Mesenchymal stem cell (in vitro differentiated cells and primary cell): ENCODE measurements around the gene PTPRR.

ENCODE experiments used
- DNase-seq: peaks from one replicate; pipeline ENCODE4 v3.0.0-alpha.2; 2013
- H2AFZ ChIP-seq: one replicate; pipeline ENCODE4 v1.6.1; 2013; ENCODE audit warnings: low read depth, mild to moderate bottlenecking, control low read depth, inconsistent platforms, low read length, moderate library complexity
- H2AK5ac ChIP-seq: 2 replicates; pipeline ENCODE4 v1.6.1; 2013; ENCODE audit warnings: low read length, moderate library complexity, mild to moderate bottlenecking, inconsistent platforms; ENCODE audit not compliant: severe bottlenecking
- H2BK120ac ChIP-seq: one replicate; pipeline ENCODE4 v1.6.1; 2013; ENCODE audit warnings: low read depth, mild to moderate bottlenecking, inconsistent platforms, low read length, moderate library complexity
- H2BK12ac ChIP-seq, 2 experiments: one replicate each; pipeline ENCODE4 v1.6.1; 2013; ENCODE audit warnings: inconsistent platforms in 2 of 2, low read length in 2 of 2, mild to moderate bottlenecking in 2 of 2, moderate library complexity in 2 of 2, control low read depth in 1 of 2
- H2BK15ac ChIP-seq: one replicate; pipeline ENCODE4 v1.6.1; 2013; ENCODE audit warnings: mild to moderate bottlenecking, low read depth, inconsistent platforms; ENCODE audit not compliant: poor library complexity, severe bottlenecking
- H2BK5ac ChIP-seq: 2 replicates; pipeline ENCODE4 v1.6.1; 2013; ENCODE audit warnings: low read depth, mild to moderate bottlenecking, low read length, control low read depth, inconsistent platforms; ENCODE audit not compliant: poor library complexity, severe bottlenecking
- H3K14ac ChIP-seq, 2 experiments: one replicate each; pipeline ENCODE4 v1.6.1; 2013; ENCODE audit warnings: inconsistent platforms in 2 of 2, low read length in 2 of 2, control low read depth in 1 of 2, mild to moderate bottlenecking in 1 of 2, moderate library complexity in 1 of 2
- H3K18ac ChIP-seq, 2 experiments: one replicate each; pipeline ENCODE4 v1.6.1; 2013; ENCODE audit warnings: inconsistent platforms in 2 of 2, low read length in 2 of 2, control low read depth in 1 of 2, low read depth in 1 of 2, mild to moderate bottlenecking in 1 of 2
- H3K23ac ChIP-seq, 2 experiments: one replicate each; pipeline ENCODE4 v1.6.1; 2013; ENCODE audit warnings: inconsistent platforms in 2 of 2, low read length in 2 of 2, mild to moderate bottlenecking in 2 of 2, moderate library complexity in 2 of 2, control low read depth in 1 of 2
- H3K27ac ChIP-seq: 2 replicates; pipeline ENCODE4 v1.5.1; 2013; ENCODE audit warnings: mild to moderate bottlenecking, moderate library complexity, low read length, control low read depth, inconsistent platforms; ENCODE audit not compliant: poor library complexity, severe bottlenecking
- H3K27me3 ChIP-seq, 2 experiments: 2 replicates each; pipeline versions ENCODE4 v1.6.1 to v1.7.0; 2013; ENCODE audit warnings: low read length in 2 of 2, mild to moderate bottlenecking in 2 of 2, moderate library complexity in 2 of 2, control low read depth in 1 of 2, inconsistent platforms in 1 of 2; ENCODE audit not compliant: control insufficient read depth in 1 of 2, insufficient read depth in 1 of 2
- H3K36me3 ChIP-seq, 2 experiments: 2 replicates each; pipeline versions ENCODE4 v1.6.1 to v1.7.0; 2013; ENCODE audit warnings: low read length in 2 of 2, control low read depth in 1 of 2, inconsistent platforms in 1 of 2, low read depth in 1 of 2, mild to moderate bottlenecking in 1 of 2; ENCODE audit not compliant: insufficient read depth in 2 of 2, control insufficient read depth in 1 of 2
- H3K4ac ChIP-seq, 2 experiments: one replicate each; pipeline ENCODE4 v1.6.1; 2013; ENCODE audit warnings: inconsistent platforms in 2 of 2, low read length in 2 of 2, mild to moderate bottlenecking in 2 of 2, moderate library complexity in 2 of 2, control low read depth in 1 of 2, low read depth in 1 of 2
- H3K4me1 ChIP-seq: 2 replicates; pipeline ENCODE4 v1.6.1; 2013; ENCODE audit warnings: low read depth, low read length, control low read depth; ENCODE audit not compliant: control insufficient read depth, insufficient read depth
- H3K4me2 ChIP-seq: 2 replicates; pipeline ENCODE4 v1.6.1; 2013; ENCODE audit warnings: low read length, mild to moderate bottlenecking, inconsistent platforms; ENCODE audit not compliant: poor library complexity, severe bottlenecking
- H3K4me3 ChIP-seq, 2 experiments: 2 replicates each; pipeline versions ENCODE4 v1.5.1 to v1.7.0; 2013; ENCODE audit warnings: low read length in 2 of 2, mild to moderate bottlenecking in 2 of 2, control low read depth in 1 of 2, low read depth in 1 of 2; ENCODE audit not compliant: insufficient read depth in 1 of 2
- H3K79me1 ChIP-seq: replicated peaks from 2 replicates; pipeline ENCODE4 v1.6.1; 2013; ENCODE audit warnings: mild to moderate bottlenecking, control low read depth, low read length, inconsistent platforms; ENCODE audit not compliant: poor library complexity, severe bottlenecking
- H3K9ac ChIP-seq: 2 replicates; pipeline ENCODE4 v1.7.0; 2013; ENCODE audit warnings: mild to moderate bottlenecking, low read length, moderate library complexity
- H3K9me3 ChIP-seq: 2 replicates; pipeline ENCODE4 v1.7.0; 2013; ENCODE audit warnings: mild to moderate bottlenecking, low read length; ENCODE audit not compliant: control insufficient read depth
- H4K8ac ChIP-seq: one replicate; pipeline ENCODE4 v1.6.1; 2013; ENCODE audit warnings: inconsistent platforms, mild to moderate bottlenecking, low read length, moderate library complexity
- H4K91ac ChIP-seq: one replicate; pipeline ENCODE4 v1.6.1; 2013; ENCODE audit warnings: mild to moderate bottlenecking, low read length, inconsistent platforms
- WGBS: methylation state at CpG from one replicate; pipeline ENCODE4 v1.1.7; 2013; ENCODE audit warnings: mixed read lengths; 5-methylcytosine and 5-hydroxymethylcytosine counted together

The PTPRR gene

DNA sequence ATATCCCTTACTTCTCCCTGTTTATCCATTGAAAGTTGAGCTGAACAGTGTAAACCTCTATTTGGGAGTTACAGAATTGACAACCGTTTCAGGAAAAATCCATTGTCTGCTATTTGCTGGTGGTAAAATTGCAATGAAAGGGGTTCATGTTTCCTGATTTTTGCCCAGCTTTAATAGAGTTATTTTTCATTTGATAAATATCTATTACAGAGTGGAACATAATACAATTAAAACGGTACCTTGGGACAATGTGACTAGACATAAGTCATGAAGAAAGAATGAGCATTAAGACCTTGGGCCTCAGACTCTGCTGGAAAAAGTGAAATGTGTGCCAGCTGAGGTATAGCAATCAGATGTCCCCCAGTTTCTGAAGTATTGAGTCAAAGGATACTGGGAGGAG lies 13.1 kb downstream of the PTPRR start:
- Histone ChIP-seq H3K18ac (no peak overlapping the region), H2BK15ac (no peak overlapping the region), H2BK12ac (no peak overlapping the region), H2BK120ac (no peak overlapping the region), H3K9me3 (no peaks in the 10 kb centered on the region), H2AFZ (no peak overlapping the region), H4K8ac (no peak overlapping the region), H3K14ac (no peak overlapping the region), H3K4me1 (no peaks in the 10 kb centered on the region), H3K27ac (no peak overlapping the region), H3K4ac (no peak overlapping the region), H3K36me3 (no peaks in the 10 kb centered on the region), H2AK5ac (no peak overlapping the region), H3K79me1 (no peaks in the 10 kb centered on the region), H4K91ac (no peak overlapping the region), H3K4me2 (no peak overlapping the region), H2BK5ac (no peak overlapping the region), H3K23ac (no peak overlapping the region), H3K9ac (no peak overlapping the region), H3K4me3 (no peak overlapping the region), H3K27me3 (no peaks in the 10 kb centered on the region)
- 76% methylated on average over 2 of the region's 2 CpGs for WGBS
- DNase-seq, result no peak

DNA sequence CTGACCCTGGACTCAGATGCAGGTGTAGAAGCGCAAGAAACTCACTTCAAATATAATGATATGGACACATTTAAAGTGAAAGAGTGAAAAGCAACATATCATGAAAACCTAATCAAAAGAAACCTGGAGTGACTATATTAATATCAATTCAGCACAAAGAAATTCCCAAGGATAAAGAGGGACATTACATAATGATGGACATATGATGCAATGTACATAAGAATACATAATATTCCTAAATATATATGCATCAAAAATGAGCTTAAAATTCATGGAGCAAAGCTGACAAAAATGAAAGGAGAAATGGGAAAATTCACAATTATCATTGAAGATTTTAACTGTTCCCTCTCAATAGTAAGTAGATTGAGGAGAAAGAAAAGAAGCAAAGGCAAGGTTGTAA lies 24.6 kb downstream of the PTPRR start:
- Histone ChIP-seq H2AK5ac (no peak overlapping the region), H4K91ac (no peak overlapping the region), H3K79me1 (no peaks in the 10 kb centered on the region), H3K4me1 (no peaks in the 10 kb centered on the region), H3K9ac (no peak overlapping the region), H2BK15ac (no peak overlapping the region), H3K18ac (no peak overlapping the region), H4K8ac (no peak overlapping the region), H3K4me3 (no peak overlapping the region), H3K4me2 (no peak overlapping the region), H3K14ac (no peak overlapping the region), H3K4ac (no peak overlapping the region), H3K36me3 (no peaks in the 10 kb centered on the region), H3K23ac (no peak overlapping the region), H2BK120ac (no peak overlapping the region), H3K9me3 (no peaks in the 10 kb centered on the region), H2BK5ac (no peak overlapping the region), H2BK12ac (no peak overlapping the region), H3K27ac (no peak overlapping the region), H2AFZ (no peak overlapping the region), H3K27me3 (no peaks in the 10 kb centered on the region)
- no CpG with 5 or more reads among the region's 1 CpG for WGBS
- DNase-seq, result no peak

DNA sequence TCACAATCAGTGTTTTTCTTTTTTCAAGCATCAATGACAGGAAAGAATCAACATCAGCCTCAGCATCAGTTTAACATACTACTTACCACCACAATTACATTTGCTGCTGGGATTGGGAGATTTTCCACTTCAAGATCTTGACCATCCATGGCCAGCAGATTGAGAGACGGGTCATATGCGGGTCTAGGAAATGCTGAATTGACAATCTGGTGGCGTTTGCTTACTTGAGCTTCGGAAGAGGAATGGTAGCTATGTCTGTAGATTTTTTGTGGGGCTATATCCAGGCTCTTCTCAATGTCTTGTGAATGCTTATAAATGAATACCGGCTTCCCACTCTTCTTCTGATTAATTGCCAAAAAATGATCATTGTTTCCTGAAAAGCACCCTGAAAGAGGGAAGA lies 27.9 kb downstream of the PTPRR start:
- Histone ChIP-seq H2BK12ac (no peak overlapping the region), H3K79me1 (no peaks in the 10 kb centered on the region), H3K27me3 (no peaks in the 10 kb centered on the region), H3K27ac (no peak overlapping the region), H2AFZ (no peak overlapping the region), H3K4me2 (no peak overlapping the region), H3K9me3 (no peaks in the 10 kb centered on the region), H2BK120ac (no peak overlapping the region), H3K4me3 (no peak overlapping the region), H3K18ac (no peak overlapping the region), H4K91ac (no peak overlapping the region), H4K8ac (no peak overlapping the region), H2AK5ac (no peak overlapping the region), H2BK5ac (no peak overlapping the region), H2BK15ac (no peak overlapping the region), H3K23ac (no peak overlapping the region), H3K36me3 (no peaks in the 10 kb centered on the region), H3K14ac (no peak overlapping the region), H3K4me1 (no peaks in the 10 kb centered on the region), H3K4ac (no peak overlapping the region), H3K9ac (no peak overlapping the region)
- WGBS, result 79% methylated on average over 4 of the region's 5 CpGs
- no peak for DNase-seq

DNA sequence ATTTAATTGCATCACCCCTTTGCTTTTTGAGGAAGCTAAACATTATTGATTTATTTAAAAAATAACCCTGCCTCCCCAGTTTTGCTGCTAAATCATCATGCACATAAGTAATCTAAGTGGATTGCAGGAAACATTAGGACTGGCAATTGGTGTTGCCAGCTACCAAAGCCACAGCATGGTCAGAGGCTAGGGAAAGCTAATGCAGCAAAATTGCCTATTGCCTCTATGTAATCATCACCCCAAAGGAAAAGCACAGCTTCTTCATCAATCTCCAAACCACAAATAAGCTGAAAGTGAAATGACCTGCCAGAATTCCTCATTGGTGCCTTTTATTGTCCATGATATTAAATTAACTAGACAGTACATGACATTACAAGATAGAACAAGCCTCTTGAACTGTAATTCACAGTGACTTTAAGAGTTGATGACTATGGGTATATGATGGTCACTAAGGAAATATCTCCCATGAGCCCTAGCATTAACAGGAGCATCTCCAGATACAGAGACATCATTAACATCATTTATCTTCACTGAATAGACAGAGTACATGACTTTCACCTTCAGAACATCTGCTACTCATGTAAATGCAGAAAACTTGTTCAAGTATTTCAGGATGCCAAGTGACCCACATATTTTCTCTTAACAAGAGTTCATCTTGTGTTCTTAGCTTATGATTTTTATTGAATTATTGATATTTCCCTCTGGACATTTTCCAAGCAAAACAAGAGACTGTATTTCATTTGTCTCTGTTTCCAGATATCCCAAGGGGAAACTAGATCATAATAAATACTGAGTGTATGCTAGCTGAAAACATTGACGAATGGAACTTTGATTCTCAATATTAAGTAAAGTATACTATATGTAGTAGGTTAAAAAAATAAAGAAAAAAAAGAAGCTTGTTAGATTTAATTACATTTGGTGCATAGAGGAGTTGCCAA lies 29.4 kb downstream of the PTPRR start:
- H3K18ac ChIP-seq, result no peak overlapping the region
- no peaks in the 10 kb centered on the region for H3K9me3 ChIP-seq
- H3K36me3 ChIP-seq, result no peaks in the 10 kb centered on the region
- no CpG with 5 or more reads among the region's 1 CpG for WGBS
- no peak overlapping the region for H2BK12ac ChIP-seq
- H3K27me3 ChIP-seq, result no peaks in the 10 kb centered on the region
- no peak overlapping the region for H2AK5ac ChIP-seq
- no peak overlapping the region for H3K4me3 ChIP-seq
- DNase-seq, result no peak
- no peaks in the 10 kb centered on the region for H3K79me1 ChIP-seq
- H3K9ac ChIP-seq, result no peak overlapping the region
- H3K23ac ChIP-seq, result no peak overlapping the region
- no peak overlapping the region for H2BK120ac ChIP-seq
- H3K27ac ChIP-seq, result no peak overlapping the region
- H3K4me1 ChIP-seq, result no peaks in the 10 kb centered on the region
- H2BK5ac ChIP-seq, result no peak overlapping the region
- H3K14ac ChIP-seq, result no peak overlapping the region
- H2BK15ac ChIP-seq, result no peak overlapping the region
- H4K91ac ChIP-seq, result no peak overlapping the region
- H2AFZ ChIP-seq, result no peak overlapping the region
- H3K4me2 ChIP-seq, result no peak overlapping the region
- no peak overlapping the region for H4K8ac ChIP-seq
- no peak overlapping the region for H3K4ac ChIP-seq
